Muscle layer of colon (tissue), 2 donors: ENCODE data around the gene CACNA1A.

Source experiments
- H3K27ac ChIP-seq: one replicate; pipeline ENCODE4 v1.7.0; 2013; ENCODE audit warnings: low read depth, mild to moderate bottlenecking, low read length, moderate library complexity
- H3K27me3 ChIP-seq, 2 donors: one replicate each; pipeline ENCODE4 v1.7.0; 2013; ENCODE audit warnings: low read length in 2 of 2, mild to moderate bottlenecking in 2 of 2; ENCODE audit not compliant: insufficient read depth in 2 of 2, control insufficient read depth in 1 of 2
- H3K36me3 ChIP-seq: one replicate; pipeline ENCODE4 v1.7.0; 2013; ENCODE audit warnings: mild to moderate bottlenecking, low read length; ENCODE audit not compliant: insufficient read depth
- H3K4me1 ChIP-seq: one replicate; pipeline ENCODE4 v1.7.0; 2013; ENCODE audit warnings: mild to moderate bottlenecking, low read length; ENCODE audit not compliant: insufficient read depth
- H3K4me3 ChIP-seq, 2 donors: one replicate each; pipeline ENCODE4 v1.7.0; 2013; ENCODE audit warnings: low read length in 2 of 2, low read depth in 1 of 2, mild to moderate bottlenecking in 1 of 2, moderate library complexity in 1 of 2
- H3K9ac ChIP-seq: one replicate; pipeline ENCODE4 v1.7.0; 2013; ENCODE audit warnings: low read length
- H3K9me3 ChIP-seq: one replicate; pipeline ENCODE4 v1.7.0; 2013; ENCODE audit warnings: mild to moderate bottlenecking, low read length
- donor health status: abdominal sarcoma.
- donor health status: Adenocarcinoma of cecum.

CACNA1A gene

DNA sequence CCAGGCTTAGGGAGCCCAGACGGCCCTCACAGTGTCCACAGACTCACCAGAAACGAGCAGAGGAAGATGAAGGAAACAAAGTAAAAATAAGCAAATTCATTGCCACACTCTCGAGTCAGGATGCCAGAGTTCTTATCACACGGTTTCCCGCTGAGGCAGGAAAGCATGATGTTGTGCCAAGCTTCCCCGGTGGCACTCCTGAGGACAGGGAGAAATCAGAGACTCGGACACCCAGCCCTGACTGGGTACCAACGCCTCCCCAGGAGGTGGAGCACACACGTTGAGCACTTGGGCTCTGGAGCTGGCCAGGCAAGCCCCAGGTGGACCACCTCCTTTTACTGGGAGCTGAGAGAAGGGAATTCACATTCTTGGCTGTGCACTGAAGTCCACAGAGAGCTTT, 274.6 kb downstream of the CACNA1A start:
- no peak overlapping the region for H3K9ac ChIP-seq
- peaks cover 0 to 11% of the 10 kb centered on the region in 2 donors for H3K27me3 ChIP-seq
- H3K4me1 ChIP-seq = no peaks in the 10 kb centered on the region
- no peak overlapping the region for H3K4me3 ChIP-seq
- H3K36me3 ChIP-seq = no peaks in the 10 kb centered on the region
- H3K27ac ChIP-seq = no peak overlapping the region
- peaks cover 8% of the 10 kb centered on the region for H3K9me3 ChIP-seq

DNA sequence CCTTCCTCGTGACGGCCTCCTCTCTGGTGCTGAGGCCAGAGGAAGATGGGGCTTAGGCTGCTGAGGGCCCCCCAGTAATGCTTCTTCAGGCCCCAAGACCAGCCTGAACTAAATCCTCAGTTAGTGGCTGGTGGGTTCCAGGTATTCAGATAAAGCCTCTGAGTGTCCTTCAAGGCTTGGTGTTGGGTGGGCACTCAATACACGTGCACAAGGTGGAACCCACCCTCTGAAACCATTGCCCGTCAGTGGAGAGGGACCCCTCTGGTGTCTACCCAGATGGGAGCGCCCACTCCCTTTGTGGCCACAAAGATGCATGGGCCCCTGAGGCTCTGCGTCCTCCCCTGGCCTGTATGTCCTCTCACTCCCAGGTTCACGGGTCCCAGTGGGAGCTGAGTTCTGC, 277.0 kb downstream of the CACNA1A start:
- no peaks in the 10 kb centered on the region for H3K36me3 ChIP-seq
- no peaks in the 10 kb centered on the region for H3K4me1 ChIP-seq
- no peak overlapping the region for H3K9ac ChIP-seq
- no peaks in the 10 kb centered on the region for H3K9me3 ChIP-seq
- peaks cover 0 to 23% of the 10 kb centered on the region in 2 donors for H3K27me3 ChIP-seq
- no peak overlapping the region for H3K27ac ChIP-seq
- H3K4me3 ChIP-seq = no peak overlapping the region

DNA sequence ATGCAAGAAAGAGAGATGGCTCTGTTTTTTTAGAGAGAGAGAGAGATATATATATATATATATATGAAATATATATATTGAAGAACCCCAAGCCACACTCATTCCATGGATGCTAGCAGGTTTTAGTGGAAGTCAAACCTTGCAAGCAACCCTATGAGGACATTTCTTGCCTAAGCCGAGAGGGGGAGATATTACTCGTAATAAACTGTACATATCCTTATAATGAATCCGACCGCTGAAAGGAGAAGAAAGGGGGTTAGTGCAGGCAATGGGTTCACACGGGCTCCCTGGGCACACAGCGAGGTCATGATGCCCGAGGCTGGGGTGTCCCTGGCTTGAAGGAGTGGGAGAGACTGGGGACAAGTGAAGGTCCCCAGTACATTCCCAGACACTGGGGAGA, 277.7 kb downstream of the CACNA1A start:
- no peak overlapping the region for H3K27ac ChIP-seq
- no peaks in the 10 kb centered on the region for H3K4me1 ChIP-seq
- H3K9me3 ChIP-seq = no peaks in the 10 kb centered on the region
- no peak overlapping the region for H3K9ac ChIP-seq
- H3K36me3 ChIP-seq = no peaks in the 10 kb centered on the region
- peaks cover 0 to 23% of the 10 kb centered on the region in 2 donors for H3K27me3 ChIP-seq
- H3K4me3 ChIP-seq = no peak overlapping the region

DNA sequence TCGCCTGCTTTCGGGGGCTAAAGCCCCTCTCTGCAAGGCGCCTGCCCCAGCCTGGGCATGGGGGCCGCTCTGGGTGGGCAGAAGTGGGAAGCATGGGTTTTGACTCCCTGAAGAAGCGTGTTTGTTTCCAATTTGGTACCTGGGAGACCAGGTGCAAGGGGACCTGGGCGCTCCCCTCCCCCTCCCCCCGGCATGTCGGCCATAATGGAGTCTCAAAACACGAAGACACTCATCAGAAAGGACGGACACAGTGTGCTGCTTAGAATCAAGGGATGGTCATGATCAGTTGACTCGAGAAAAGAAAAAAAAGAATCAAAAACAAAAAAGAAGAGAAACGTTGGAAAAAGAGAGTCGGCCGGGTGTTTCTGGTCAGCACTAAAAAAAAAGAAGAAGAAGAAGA, 279.3 kb downstream of the CACNA1A start:
- Histone ChIP-seq H3K9me3 (no peaks in the 10 kb centered on the region), H3K9ac (no peak overlapping the region)

DNA sequence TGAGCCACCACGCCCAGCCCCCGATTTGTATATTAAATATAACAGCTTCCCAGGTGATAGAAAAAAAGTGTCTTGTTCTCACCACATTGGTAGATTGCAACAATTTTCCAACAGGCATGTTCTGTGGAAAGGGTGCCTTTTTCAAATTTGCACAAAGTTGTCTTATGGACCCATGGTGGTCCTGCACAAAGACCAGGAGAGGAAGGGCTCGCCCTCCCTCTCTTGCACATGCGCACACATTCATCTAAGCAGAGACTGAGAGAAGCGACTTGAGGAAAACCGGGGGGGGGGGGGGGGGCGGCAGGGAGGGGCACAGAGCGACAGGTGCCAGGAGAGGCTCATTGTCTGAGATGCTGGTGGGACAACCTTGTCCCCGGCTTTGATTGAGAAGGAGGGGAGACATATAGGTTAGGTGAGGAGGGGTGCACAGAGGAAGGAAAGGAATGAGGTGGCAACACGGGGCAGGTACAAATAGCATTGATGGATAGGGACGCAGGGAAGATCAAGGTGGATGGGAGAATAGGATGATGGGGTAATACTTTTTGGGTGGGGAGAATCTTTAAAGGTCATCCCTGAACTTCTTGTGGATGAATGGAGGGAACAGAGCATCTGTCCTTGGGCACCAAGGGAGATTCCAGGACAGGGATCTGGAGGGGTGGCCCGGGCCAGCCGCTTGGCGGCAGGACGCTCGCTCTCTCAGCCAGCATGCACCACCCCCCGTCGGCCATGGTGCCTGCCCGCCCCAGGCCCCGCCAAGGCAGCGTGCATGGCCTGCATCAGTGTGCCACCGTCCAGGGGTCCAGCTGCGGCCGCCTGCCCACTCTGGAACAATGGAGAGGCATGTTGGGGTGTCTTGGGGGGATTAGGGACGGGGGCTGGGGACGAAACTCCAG, 280.1 kb downstream of the CACNA1A start:
- H3K4me1 ChIP-seq = no peaks in the 10 kb centered on the region
- H3K9ac ChIP-seq = no peak overlapping the region
- H3K27ac ChIP-seq = no peak overlapping the region
- H3K9me3 ChIP-seq = no peaks in the 10 kb centered on the region
- no peaks in the 10 kb centered on the region for H3K36me3 ChIP-seq
- H3K4me3 ChIP-seq = no peak overlapping the region
- H3K27me3 ChIP-seq = peaks cover 0 to 23% of the 10 kb centered on the region in 2 donors

More for the DNA sequence above, 279.3 kb downstream of the CACNA1A start:
- H3K4me3 ChIP-seq = no peak overlapping the region
- no peaks in the 10 kb centered on the region for H3K36me3 ChIP-seq
- H3K27me3 ChIP-seq = peaks cover 0 to 23% of the 10 kb centered on the region in 2 donors
- H3K4me1 ChIP-seq = no peaks in the 10 kb centered on the region
- H3K27ac ChIP-seq = no peak overlapping the region

DNA sequence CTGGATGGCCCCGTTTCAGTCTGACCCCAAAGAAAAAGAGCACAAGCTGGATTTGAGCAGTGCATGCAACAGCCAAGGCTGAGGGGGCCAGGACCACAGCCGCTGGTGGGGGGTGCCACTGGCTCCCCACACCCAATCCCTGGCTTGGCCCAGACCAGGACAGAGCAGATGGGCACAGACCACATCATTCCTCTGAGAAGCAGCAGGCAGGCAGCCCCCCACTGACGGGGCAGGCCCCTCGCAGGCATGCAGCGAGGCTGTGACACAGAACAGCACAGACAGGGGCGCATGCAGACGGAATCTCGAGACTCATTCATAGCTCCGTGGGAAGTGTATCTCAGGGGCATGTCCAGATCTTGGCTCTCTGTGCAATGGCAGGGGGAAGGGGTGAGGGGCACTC, 281.2 kb downstream of the CACNA1A start:
- Histone ChIP-seq H3K36me3 (no peaks in the 10 kb centered on the region), H3K4me3 (no peak overlapping the region), H3K9me3 (no peaks in the 10 kb centered on the region), H3K27ac (no peak overlapping the region), H3K9ac (no peak overlapping the region), H3K27me3 (peaks cover 0 to 23% of the 10 kb centered on the region in 2 donors), H3K4me1 (no peaks in the 10 kb centered on the region)

DNA sequence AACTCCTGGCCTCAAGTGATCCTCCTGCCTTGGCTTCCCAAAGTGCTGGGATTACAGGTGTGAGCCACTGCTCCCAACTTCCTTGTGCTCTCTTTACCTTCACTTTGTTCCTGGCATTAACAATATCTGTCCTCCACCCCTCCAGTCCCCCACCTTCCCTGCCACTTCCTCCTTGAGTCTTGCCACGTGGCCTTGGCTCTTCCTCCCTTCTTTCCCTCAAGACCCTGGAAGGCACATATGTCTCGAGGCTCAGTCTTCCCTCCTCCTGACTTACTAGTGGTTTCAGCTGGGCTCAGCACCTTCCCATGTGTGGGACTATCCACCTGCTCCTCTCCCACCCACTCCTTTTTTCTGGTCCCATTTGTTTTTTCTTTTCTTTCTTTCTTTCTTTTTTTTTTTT, 285.4 kb downstream of the CACNA1A start:
- Histone ChIP-seq H3K4me3 (no peak overlapping the region), H3K27ac (no peak overlapping the region), H3K4me1 (no peaks in the 10 kb centered on the region), H3K9ac (no peak overlapping the region), H3K9me3 (no peaks in the 10 kb centered on the region), H3K27me3 (peaks cover 0 to 11% of the 10 kb centered on the region in 2 donors), H3K36me3 (no peaks in the 10 kb centered on the region)

DNA sequence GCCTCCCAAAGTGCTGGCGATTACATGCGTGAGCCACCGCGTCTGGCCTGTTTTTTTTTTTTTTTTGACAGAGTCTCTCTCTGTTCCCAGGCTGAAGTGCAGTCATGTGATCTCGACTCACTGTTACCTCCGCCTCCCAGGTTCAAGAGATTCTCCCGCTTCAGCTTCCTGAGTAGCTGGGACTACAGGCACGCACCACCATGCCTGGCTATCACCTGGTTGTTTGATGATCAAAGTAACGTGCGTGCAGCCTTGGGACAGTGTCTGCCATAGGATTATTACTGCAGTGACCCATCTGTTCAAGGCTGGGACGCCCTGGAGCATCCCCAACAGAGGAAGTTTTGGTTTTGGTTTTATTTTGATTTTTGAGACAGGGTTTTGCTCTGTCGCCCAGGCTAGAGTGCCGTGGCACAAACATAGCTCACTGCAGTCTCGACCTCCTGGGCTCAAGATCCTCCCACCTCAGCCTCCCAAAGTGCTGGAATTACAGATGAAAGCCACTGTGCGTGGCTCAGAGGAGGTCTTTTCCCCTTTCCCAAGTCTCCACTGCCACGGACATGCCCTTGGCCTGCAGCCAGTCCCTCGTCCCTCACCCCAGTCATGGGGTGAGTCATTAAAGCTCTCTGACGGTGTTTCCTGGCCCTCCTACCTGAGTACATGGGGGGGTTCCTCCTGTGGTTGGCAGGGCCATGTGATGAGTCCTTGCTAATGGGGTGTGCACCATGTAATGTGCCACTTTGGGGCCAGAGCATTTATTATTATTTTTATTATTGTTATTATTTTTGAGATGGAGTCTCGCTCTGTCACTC, 290.5 kb downstream of the CACNA1A start:
- H3K27me3 ChIP-seq = no peaks in the 10 kb centered on the region
- H3K9ac ChIP-seq = no peak overlapping the region
- H3K4me3 ChIP-seq = no peak overlapping the region
- H3K27ac ChIP-seq = no peak overlapping the region
- H3K36me3 ChIP-seq = no peaks in the 10 kb centered on the region
- no peaks in the 10 kb centered on the region for H3K9me3 ChIP-seq
- no peaks in the 10 kb centered on the region for H3K4me1 ChIP-seq

DNA sequence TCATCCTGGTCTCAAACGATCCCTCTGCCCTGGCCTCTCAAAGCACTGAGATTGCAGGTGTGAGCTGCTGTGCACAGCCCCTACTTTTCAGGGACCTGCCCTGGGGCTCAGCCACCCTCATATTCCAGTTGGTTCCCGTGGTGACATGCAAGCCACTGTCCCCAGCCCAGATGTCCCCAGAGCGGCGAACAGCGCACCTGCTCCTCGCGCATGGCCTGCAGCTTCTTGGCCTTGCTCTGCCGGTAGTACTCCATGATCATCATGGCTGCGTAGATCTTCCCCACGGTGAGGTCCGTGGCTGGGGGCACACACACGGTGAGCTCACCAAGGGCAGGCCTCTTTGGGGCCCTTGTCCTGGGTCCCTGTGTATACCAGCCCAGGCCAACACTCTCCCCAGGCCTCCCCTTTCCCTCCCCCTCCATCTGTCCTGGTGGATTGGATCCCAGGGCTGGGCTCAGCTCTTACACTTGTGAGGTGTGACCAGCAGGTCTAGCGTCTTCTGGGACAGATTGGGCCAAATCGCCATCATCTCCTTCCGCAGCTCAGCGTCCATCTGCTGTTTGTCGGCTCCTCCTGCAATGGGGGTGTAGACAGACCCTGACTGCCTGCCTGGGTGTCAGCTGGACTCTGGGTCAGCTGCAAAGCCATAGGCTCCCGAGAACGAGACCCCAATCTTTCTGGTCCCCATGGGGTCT, 292.1 kb downstream of the CACNA1A start:
- Histone ChIP-seq H3K27me3 (no peaks in the 10 kb centered on the region), H3K9me3 (no peaks in the 10 kb centered on the region), H3K4me3 (no peak overlapping the region), H3K9ac (no peak overlapping the region), H3K4me1 (no peaks in the 10 kb centered on the region), H3K27ac (no peak overlapping the region), H3K36me3 (no peaks in the 10 kb centered on the region)

DNA sequence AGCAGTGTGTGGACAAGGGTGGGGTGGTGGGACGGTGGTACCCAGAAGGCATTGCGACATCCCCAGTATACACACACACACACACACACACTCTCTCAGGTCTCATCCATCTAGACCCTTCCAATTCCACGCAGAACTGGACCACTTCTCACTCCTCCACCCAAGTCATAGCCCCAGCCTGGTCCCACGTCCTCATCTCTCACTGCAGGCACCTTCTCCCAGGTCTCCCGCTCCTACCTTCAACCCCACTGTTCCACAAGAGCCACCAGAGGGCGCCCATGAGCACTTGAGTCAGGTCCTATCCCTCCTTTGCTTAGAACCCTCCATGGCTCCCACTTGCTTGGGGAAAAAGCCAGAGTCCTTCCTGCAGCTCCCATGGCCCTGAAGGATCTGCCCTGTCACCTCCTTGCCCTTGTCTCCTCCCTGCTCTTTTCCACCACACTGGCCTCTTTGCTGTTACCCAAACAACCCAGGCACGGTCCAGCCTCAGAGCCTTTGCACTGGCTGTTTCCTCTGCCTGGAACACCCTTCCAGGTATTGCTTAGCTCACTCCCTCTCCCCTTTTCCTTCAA, 293.4 kb downstream of the CACNA1A start:
- no peak overlapping the region for H3K4me3 ChIP-seq
- H3K27ac ChIP-seq = no peak overlapping the region
- no peaks in the 10 kb centered on the region for H3K4me1 ChIP-seq
- H3K27me3 ChIP-seq = no peaks in the 10 kb centered on the region
- H3K36me3 ChIP-seq = no peaks in the 10 kb centered on the region
- H3K9ac ChIP-seq = no peak overlapping the region
- no peaks in the 10 kb centered on the region for H3K9me3 ChIP-seq
